Vagina (tissue), 2 donors: ENCODE measurements around the gene SLC40A1. TPM values are rescaled to one million over a fixed set of nuclear protein-coding genes. Genes with fewer than 3 reads are reported as not detected.

Experiments used
- DNase-seq, 2 donors: peaks; one replicate each; pipeline ENCODE4 v3.0.0-alpha.2; 2017; ENCODE audit errors: extremely low spot score in 2 of 2
- H3K27ac ChIP-seq: fragments of 200-600 bp; sonication (generic); one replicate; pipeline ENCODE4 v1.5.1; 2019
- H3K27me3 ChIP-seq: fragments of 200-600 bp; sonication (generic); one replicate; pipeline ENCODE4 v1.5.1; 2019
- H3K36me3 ChIP-seq, 2 donors: fragments of 200-600 bp; sonication (generic); one replicate each; pipeline ENCODE4 v1.5.1; 2017 to 2019
- H3K4me1 ChIP-seq: fragments of 200-600 bp; sonication (generic); one replicate; pipeline ENCODE4 v1.5.1; 2019
- H3K4me3 ChIP-seq, 2 donors: fragments of 200-600 bp; sonication (generic); 1 replicate in 1 of 2; 2 replicates in 1 of 2; pipeline ENCODE4 v1.5.1; 2016 to 2019
- H3K9me3 ChIP-seq: fragments of 200-600 bp; sonication (generic); one replicate; pipeline ENCODE4 v1.5.1; 2019
- POLR2A ChIP-seq, 2 donors: fragments of 450-650 bp; IDR thresholded peaks; one replicate each; pipeline ENCODE4 v1.6.1; 2017; ENCODE audit warnings: antibody characterized with exemption in 2 of 2, mild to moderate bottlenecking in 2 of 2, moderate library complexity in 2 of 2
- POLR2AphosphoS5 ChIP-seq, 2 donors: sonication (generic); formaldehyde crosslinking; IDR thresholded peaks; one replicate each; pipeline ENCODE4 v1.9.0; 2017; ENCODE audit warnings: antibody characterized with exemption in 2 of 2, mild to moderate bottlenecking in 2 of 2, low read depth in 1 of 2; ENCODE audit not compliant: insufficient read depth in 1 of 2
- intact Hi-C: fragments of 100-400 bp; cut with DNase I; formaldehyde crosslinking; loops from one replicate; pipeline ENCODE4 v1.15.1; 2023
- total RNA-seq: library from RNA; depleted of rRNA; stranded (reverse); fragments of >200 nt; gene quantifications from one replicate; pipeline ENCODE4 v1.2.3, GENCODE V29; 2016
- TF ChIP-seq, protein P1 (sequence below), 3 experiments: fragments of 450-650 bp in 2 of 3; fragments of 200-600 bp in 1 of 3; sonication (generic) in 1 of 3; IDR thresholded peaks; one replicate each; pipeline ENCODE4 v1.5.1; 2017 to 2019; ENCODE audit warnings: antibody characterized with exemption in 3 of 3, mild to moderate bottlenecking in 2 of 3, moderate library complexity in 2 of 3

SLC40A1 gene
- total RNA-seq, 1 donor from 2014 or later: 53.3 TPM

DNA sequence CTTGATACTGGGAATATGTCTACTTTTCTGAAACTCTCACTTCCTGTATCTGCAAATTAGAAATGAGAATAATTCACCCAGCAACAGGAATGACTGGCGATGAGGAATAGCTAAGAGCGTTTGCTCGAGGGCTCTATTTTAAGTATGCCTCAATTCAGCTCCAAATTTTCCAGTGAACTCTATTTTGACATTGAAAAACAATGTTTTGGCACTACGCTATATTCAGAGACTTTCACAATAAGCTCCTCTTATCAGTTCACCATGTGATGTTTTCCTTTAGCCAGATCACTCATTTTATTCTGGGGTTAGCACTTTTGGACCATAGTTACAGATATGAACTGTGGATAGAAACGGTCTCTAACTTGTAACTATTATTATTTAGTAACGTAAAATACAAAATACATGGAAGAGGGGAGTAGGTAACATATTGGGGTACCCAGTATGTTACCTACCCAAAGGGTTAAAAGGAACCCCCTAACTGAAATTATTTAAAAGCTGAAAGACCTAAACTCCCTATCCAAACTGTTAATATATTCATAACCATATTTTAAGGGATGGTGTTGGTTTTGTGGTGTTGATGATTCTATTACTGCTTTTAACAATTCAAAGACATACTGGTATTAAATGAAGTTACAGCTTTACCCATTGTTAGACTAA, 28.1 kb downstream of the SLC40A1 start:
- TF ChIP-seq POLR2A (IDR thresholded peaks at IDR 0.05) (no peak), POLR2AphosphoS5 (IDR thresholded peaks at IDR 0.05; ENCODE audit: insufficient read depth in 1 of 2, low read depth in 1 of 2) (no peak)
- TF ChIP-seq, protein P1, sequence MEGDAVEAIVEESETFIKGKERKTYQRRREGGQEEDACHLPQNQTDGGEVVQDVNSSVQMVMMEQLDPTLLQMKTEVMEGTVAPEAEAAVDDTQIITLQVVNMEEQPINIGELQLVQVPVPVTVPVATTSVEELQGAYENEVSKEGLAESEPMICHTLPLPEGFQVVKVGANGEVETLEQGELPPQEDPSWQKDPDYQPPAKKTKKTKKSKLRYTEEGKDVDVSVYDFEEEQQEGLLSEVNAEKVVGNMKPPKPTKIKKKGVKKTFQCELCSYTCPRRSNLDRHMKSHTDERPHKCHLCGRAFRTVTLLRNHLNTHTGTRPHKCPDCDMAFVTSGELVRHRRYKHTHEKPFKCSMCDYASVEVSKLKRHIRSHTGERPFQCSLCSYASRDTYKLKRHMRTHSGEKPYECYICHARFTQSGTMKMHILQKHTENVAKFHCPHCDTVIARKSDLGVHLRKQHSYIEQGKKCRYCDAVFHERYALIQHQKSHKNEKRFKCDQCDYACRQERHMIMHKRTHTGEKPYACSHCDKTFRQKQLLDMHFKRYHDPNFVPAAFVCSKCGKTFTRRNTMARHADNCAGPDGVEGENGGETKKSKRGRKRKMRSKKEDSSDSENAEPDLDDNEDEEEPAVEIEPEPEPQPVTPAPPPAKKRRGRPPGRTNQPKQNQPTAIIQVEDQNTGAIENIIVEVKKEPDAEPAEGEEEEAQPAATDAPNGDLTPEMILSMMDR (IDR thresholded peaks at IDR 0.05): no peak
- H3K9me3 ChIP-seq: no peaks in the 10 kb centered on the region
- intact Hi-C loops: no loop called here
- no peak overlapping the region for H3K4me3 ChIP-seq
- peaks cover 25% of the 10 kb centered on the region for H3K4me1 ChIP-seq
- H3K27me3 ChIP-seq: no peaks in the 10 kb centered on the region
- no peak for DNase-seq
- no peaks in the 10 kb centered on the region for H3K36me3 ChIP-seq
- peak overlapping the region; percentile 55 for H3K27ac ChIP-seq

DNA sequence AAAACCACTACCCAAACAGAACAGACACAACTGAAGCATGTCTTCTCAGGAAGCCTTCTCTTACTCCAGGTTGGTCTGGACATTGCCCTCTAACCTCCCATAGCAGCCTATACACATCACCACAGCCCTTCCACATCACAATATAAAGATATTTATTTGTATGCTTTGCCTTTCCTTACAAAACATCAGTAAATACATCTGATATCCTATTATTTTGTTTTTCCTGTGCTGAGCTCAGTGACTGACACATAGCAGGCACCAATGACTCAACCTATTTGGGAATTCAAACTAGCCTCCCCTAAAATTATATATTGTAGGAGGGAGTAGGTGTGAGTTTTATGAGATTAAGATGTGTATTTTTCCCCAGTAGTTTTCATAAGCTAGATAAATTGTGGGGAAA, 28.8 kb downstream of the SLC40A1 start:
- Histone ChIP-seq H3K36me3 (no peaks in the 10 kb centered on the region), H3K4me1 (peaks cover 25% of the 10 kb centered on the region), H3K27ac (peak overlapping the region; percentile 55), H3K4me3 (no peak overlapping the region), H3K9me3 (no peaks in the 10 kb centered on the region), H3K27me3 (no peaks in the 10 kb centered on the region)
- intact Hi-C loops: no loop called here
- TF ChIP-seq POLR2AphosphoS5 (IDR thresholded peaks at IDR 0.05; ENCODE audit: insufficient read depth in 1 of 2, low read depth in 1 of 2) (no peak), POLR2A (IDR thresholded peaks at IDR 0.05) (no peak)
- TF ChIP-seq, protein P1 (IDR thresholded peaks at IDR 0.05): no peak
- DNase-seq: no peak

DNA sequence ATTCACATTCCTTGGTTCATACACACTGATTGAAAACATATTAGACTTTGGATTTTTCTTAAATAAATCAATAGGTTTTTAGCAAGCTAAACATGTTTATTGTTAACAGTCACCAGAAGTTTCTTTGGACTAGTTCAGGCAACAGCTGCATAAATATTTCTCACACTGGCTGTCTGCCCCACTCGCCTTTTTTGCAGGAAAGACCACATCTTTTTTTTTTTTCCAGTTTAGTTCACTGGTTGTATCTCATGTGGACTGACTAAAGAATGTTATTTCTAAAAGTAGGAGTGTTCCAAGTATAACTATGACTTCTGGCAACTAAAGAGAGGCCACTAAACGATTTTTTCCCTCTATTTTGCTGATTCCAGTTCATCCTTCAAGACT, 31.1 kb downstream of the SLC40A1 start:
- Histone ChIP-seq H3K27me3 (no peaks in the 10 kb centered on the region), H3K36me3 (no peaks in the 10 kb centered on the region), H3K9me3 (no peaks in the 10 kb centered on the region), H3K27ac (peak overlapping the region; percentile 55), H3K4me3 (no peak overlapping the region), H3K4me1 (peaks cover 38% of the 10 kb centered on the region)
- intact Hi-C loops: no loop called here
- TF ChIP-seq POLR2AphosphoS5 (IDR thresholded peaks at IDR 0.05; ENCODE audit: insufficient read depth in 1 of 2, low read depth in 1 of 2): no peak
- TF ChIP-seq, protein P1 (IDR thresholded peaks at IDR 0.05): no peak
- no peak for TF ChIP-seq POLR2A (IDR thresholded peaks at IDR 0.05)
- no peak for DNase-seq

DNA sequence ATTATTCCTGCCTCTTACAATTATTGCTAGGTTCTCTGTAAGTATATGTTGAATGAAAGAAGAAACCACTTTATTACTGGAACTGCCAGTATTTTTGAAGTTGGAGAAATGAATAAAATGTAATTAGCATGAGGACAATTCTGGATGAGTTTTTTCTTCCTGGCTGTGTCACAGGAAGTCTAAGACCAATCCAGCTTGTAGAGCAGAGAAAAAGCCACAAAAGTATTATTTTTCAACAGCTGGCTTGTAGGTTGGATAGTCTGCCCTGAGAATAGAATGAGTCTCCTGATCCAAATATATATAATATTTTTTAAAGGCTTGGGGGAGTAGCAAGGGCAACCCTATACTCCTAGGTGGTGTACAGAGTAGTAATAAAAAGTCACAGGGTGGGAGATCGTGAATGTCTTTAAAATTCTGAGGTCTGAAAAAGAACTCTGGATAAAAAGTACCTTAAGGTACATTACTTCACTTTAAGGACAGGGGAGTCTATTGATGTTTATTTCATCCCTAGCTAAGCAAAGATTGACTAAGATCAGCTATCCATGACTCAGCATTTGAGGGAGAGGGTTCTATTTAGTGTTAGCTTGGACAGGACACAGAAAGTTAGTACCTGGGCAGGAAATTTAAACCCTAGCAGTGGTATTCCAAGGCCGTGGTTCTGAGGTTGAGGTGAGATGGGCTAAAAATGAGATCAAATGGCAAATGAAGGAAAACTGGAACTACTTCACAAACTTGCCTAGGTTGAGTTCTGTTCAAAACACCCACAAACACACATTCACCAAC, 31.7 kb downstream of the SLC40A1 start:
- peak overlapping the region; percentile 55 for H3K27ac ChIP-seq
- TF ChIP-seq, protein P1 (IDR thresholded peaks at IDR 0.05): no peak
- TF ChIP-seq POLR2AphosphoS5 (IDR thresholded peaks at IDR 0.05; ENCODE audit: insufficient read depth in 1 of 2, low read depth in 1 of 2): no peak
- TF ChIP-seq POLR2A (IDR thresholded peaks at IDR 0.05): no peak
- no peaks in the 10 kb centered on the region for H3K36me3 ChIP-seq
- H3K4me3 ChIP-seq: no peak overlapping the region
- no peaks in the 10 kb centered on the region for H3K27me3 ChIP-seq
- H3K9me3 ChIP-seq: no peaks in the 10 kb centered on the region
- peaks cover 38% of the 10 kb centered on the region for H3K4me1 ChIP-seq
- intact Hi-C loops: no loop called here
- DNase-seq: no peak

DNA sequence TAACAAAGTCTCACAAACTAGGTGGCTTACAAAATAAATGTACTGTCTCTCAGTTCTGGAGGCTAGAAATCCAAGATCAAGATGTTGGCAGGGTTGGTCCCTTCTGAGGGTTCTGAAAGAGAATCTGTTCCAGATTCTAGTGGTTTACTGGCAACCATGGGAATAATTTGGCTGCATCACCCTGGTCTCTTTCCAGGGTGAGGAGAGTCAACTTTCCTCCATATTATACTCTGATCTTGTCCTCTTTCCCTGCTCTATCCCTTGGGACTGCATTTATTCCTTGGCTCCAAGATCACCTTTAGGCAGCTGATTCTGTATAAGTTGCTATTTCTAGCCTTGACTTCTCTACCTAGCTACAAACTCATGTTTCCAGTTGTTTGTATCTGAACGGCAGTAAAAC, 35.2 kb downstream of the SLC40A1 start:
- no peaks in the 10 kb centered on the region for H3K36me3 ChIP-seq
- H3K4me3 ChIP-seq: no peak overlapping the region
- TF ChIP-seq POLR2AphosphoS5 (IDR thresholded peaks at IDR 0.05; ENCODE audit: insufficient read depth in 1 of 2, low read depth in 1 of 2): peak in 1 of 2 donors; percentile 25
- TF ChIP-seq, protein P1 (IDR thresholded peaks at IDR 0.05): no peak
- intact Hi-C loops: no loop called here
- no peaks in the 10 kb centered on the region for H3K27me3 ChIP-seq
- H3K27ac ChIP-seq: peak overlapping the region; percentile 57
- DNase-seq: no peak
- H3K9me3 ChIP-seq: no peaks in the 10 kb centered on the region
- peaks cover 48% of the 10 kb centered on the region for H3K4me1 ChIP-seq
